Kidney (tissue), 14 donors: ENCODE data around the gene GNG7. TPM values are rescaled to one million over a fixed set of nuclear protein-coding genes. Genes with fewer than 3 reads are reported as not detected.

Experiments used
- DNase-seq, 5 donors: peaks; one replicate each; pipeline ENCODE4 v3.0.0-alpha.2; 2013 to 2020
- FAIRE-seq: peaks from 2 replicates; lab custom pipeline; 2012; peaks lifted over from hg19 to GRCh38; lab: Jason Lieb, UNC
- H3K27ac ChIP-seq, 2 donors: one replicate each; pipeline ENCODE4 v1.7.0; 2013; ENCODE audit warnings: low read depth in 2 of 2, low read length in 2 of 2, inconsistent platforms in 1 of 2
- H3K27me3 ChIP-seq: one replicate; pipeline ENCODE4 v1.7.1; 2013; ENCODE audit warnings: low read length, inconsistent platforms; ENCODE audit not compliant: control insufficient read depth, insufficient read depth
- H3K36me3 ChIP-seq, 3 donors: one replicate each; pipeline versions ENCODE4 v1.7.0 to v1.7.1; 2013; ENCODE audit warnings: low read length in 3 of 3, control low read depth in 1 of 3, inconsistent platforms in 1 of 3; ENCODE audit not compliant: insufficient read depth in 3 of 3, control insufficient read depth in 2 of 3
- H3K4me1 ChIP-seq, 3 donors: one replicate each; pipeline versions ENCODE4 v1.7.0 to v1.7.1; 2013; ENCODE audit warnings: low read length in 3 of 3, inconsistent platforms in 1 of 3, low read depth in 1 of 3; ENCODE audit not compliant: control insufficient read depth in 2 of 3, insufficient read depth in 2 of 3
- H3K4me3 ChIP-seq, 3 donors: one replicate each; pipeline versions ENCODE4 v1.7.0 to v1.8.1; 2013; ENCODE audit warnings: low read length in 3 of 3, control low read depth in 1 of 3, inconsistent platforms in 1 of 3
- H3K9ac ChIP-seq, 3 donors: one replicate each; pipeline versions ENCODE4 v1.7.0 to v1.7.1; 2013; ENCODE audit warnings: low read length in 3 of 3, control low read depth in 1 of 3, inconsistent platforms in 1 of 3
- H3K9me3 ChIP-seq, 3 donors: one replicate each; pipeline versions ENCODE4 v1.7.0 to v1.7.1; 2013; ENCODE audit warnings: low read length in 3 of 3, control low read depth in 1 of 3, inconsistent platforms in 1 of 3; ENCODE audit not compliant: control insufficient read depth in 2 of 3, insufficient read depth in 1 of 3
- intact Hi-C: fragments of 100-400 bp; cut with DNase I; formaldehyde crosslinking; loops from one replicate; pipeline ENCODE4 v1.11.1; 2022
- polyA plus RNA-seq: library from polyadenylated mRNA; stranded (reverse); fragments of 350-450 nt; fragmentation: Illumina TruSeq; extraction: RNeasy Lipid Tissue Mini Kit (QIAGEN cat#74804); gene quantifications from one replicate; pipeline ENCODE4 v1.2.3, GENCODE V29; 2014; ENCODE audit warnings: low read depth, low replicate concordance; ENCODE audit not compliant: insufficient read depth
- total RNA-seq: library from RNA; stranded (reverse); fragmentation: NEBNext Ultra II Directional; extraction: Animal tissue kit (Norgen Biotek cat#: 25700); gene quantifications from one replicate; pipeline ENCODE4 v1.2.1, GENCODE V29; 2021
- TF ChIP-seq, protein P1 (sequence below): IDR thresholded peaks from 3 replicates; pipeline ENCODE4 v1.5.1; 2012; ENCODE audit warnings: mild to moderate bottlenecking, moderate library complexity, borderline replicate concordance; ENCODE audit not compliant: insufficient read depth; ENCODE audit errors: extremely low read depth
- donor health status: control.
- donor health status: control.
- donor health status: control.
- donor health status: control.
- donor health status: control.
- donor health status: DM: yes; HTN: yes; CAD: no.
- donor health status: Normal renal cell carcinoma (clear cell type).

The GNG7 gene
- total and polyA plus RNA-seq, 2 donors from 2014 or later: 9.9 to 13.4 TPM

DNA sequence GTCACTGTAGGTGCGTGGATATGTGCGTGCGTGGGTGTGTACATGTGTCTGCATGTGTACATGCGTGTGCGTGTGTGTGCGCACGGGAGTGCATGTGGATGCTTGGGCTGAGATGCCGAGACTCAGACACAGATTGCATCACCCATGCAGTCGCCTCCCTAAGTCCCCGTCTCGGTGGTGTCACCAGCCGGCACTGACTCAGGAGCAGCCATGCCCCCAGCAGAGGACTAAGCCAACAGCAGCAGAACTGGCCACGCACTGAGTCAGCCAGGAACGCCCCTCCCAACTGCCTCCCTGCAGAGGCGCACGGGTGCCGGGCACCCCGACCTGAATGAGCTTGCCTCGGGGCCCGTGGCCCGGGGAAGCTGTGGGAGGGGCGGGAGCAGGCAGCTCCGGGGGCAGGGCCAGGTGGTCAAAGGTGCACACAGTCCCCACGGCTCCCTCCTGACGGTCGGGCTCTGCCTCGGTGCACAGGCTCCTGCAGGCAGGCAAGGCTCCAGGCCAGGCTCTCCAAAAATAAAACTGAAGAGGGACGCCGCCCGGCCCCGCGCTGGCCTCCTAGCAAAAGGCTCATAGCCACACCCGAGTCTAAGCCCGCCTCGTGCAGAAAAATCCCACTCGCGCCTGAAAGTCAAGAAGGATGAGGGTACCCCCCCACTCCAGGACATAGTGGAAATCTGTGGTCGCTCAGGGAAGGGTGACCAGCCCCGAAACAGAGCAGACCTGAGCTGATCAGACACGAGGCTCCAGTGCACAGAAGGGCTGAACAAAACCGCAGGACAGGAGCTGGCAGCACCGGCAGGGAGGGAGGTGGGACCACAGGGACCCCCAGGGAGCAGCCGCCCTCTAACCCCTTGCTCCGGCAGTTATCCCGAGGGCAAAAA is 177.4 kb downstream of the GNG7 start:
- peaks cover 0 to 13% (median 0%) of the 10 kb centered on the region in 3 donors for H3K4me1 ChIP-seq
- FAIRE-seq: no peak
- H3K4me3 ChIP-seq: peak overlapping the region in 2 of 3 donors; percentile 39 to 45
- H3K9me3 ChIP-seq: no peaks in the 10 kb centered on the region
- DNase-seq: peak in 1 of 5 donors; percentile 52
- H3K27ac ChIP-seq: peak overlapping the region in 1 of 2 donors; percentile 36
- peak overlapping the region in 1 of 3 donors; percentile 40 for H3K9ac ChIP-seq
- H3K27me3 ChIP-seq: no peaks in the 10 kb centered on the region
- TF ChIP-seq, protein P1, sequence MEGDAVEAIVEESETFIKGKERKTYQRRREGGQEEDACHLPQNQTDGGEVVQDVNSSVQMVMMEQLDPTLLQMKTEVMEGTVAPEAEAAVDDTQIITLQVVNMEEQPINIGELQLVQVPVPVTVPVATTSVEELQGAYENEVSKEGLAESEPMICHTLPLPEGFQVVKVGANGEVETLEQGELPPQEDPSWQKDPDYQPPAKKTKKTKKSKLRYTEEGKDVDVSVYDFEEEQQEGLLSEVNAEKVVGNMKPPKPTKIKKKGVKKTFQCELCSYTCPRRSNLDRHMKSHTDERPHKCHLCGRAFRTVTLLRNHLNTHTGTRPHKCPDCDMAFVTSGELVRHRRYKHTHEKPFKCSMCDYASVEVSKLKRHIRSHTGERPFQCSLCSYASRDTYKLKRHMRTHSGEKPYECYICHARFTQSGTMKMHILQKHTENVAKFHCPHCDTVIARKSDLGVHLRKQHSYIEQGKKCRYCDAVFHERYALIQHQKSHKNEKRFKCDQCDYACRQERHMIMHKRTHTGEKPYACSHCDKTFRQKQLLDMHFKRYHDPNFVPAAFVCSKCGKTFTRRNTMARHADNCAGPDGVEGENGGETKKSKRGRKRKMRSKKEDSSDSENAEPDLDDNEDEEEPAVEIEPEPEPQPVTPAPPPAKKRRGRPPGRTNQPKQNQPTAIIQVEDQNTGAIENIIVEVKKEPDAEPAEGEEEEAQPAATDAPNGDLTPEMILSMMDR: no peak
- H3K36me3 ChIP-seq: no peaks in the 10 kb centered on the region
- intact Hi-C loops: no loop called here

DNA sequence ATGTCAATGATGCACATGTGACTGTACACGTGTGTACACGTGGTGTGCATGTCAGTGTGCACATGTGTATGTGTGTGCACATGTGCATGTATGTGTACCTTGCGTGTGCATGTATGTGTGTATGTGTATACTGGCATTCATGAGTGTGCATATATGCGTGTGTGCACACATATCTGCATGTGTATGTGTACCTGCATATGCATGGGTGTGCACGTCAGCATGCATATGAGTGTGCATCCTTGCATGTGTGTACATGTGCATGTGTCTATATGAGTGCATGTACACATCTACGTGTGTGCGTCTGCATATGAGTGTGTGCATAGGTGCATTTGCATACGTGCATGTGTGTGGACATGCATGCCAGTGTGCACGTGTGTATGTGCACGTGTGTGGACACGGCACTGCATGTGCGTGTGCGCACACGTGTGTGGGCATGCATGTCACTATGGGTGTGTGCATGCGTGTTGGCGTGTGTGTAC is 178.1 kb downstream of the GNG7 start:
- no peaks in the 10 kb centered on the region for H3K36me3 ChIP-seq
- peak overlapping the region in 1 of 2 donors; percentile 36 for H3K27ac ChIP-seq
- no peaks in the 10 kb centered on the region for H3K9me3 ChIP-seq
- H3K4me3 ChIP-seq: peak overlapping the region in 2 of 3 donors; percentile 15 to 21
- FAIRE-seq (no peak), DNase-seq (peak in 1 of 5 donors; percentile 28)
- peaks cover 0 to 13% (median 0%) of the 10 kb centered on the region in 3 donors for H3K4me1 ChIP-seq
- no peak overlapping the region for H3K9ac ChIP-seq
- TF ChIP-seq, protein P1: no peak
- intact Hi-C loops: no loop called here
- H3K27me3 ChIP-seq: no peaks in the 10 kb centered on the region

DNA sequence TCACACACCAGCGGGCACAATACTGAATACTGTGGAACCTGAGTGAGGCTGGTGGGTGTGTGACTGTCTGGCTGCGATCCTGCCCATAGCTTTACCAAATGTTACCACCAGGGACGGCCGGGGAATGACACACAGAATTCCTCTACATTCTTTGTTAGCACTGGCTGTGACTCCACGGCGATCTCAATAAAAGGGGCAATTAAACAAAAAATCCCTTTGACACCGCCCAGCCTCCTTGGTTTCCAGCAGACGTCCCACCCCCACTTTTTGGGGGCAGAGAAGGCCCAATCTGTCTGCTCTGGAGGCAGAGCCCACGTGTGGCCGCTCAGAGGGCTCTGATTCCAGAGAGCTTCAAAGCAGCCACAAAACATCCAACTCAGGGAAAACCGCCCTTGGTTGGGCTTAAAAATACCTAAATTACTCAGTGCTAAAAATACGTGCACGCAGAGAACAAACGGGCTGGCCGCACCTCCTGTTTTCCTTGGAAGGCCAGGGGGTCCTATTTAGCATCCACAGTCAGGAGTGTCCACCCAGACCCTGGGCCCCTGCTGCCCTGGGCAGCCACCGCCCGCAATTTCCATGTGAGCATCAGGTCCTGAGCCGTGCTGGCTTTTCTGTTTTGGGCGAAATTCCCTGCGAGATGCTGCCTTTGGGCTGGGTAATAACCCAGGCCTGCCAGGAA is 178.7 kb downstream of the GNG7 start:
- no peaks in the 10 kb centered on the region for H3K36me3 ChIP-seq
- no peak for FAIRE-seq
- H3K4me3 ChIP-seq: no peak overlapping the region
- peak in 2 of 5 donors; percentile 41 to 64 for DNase-seq
- H3K9ac ChIP-seq: no peak overlapping the region
- no peaks in the 10 kb centered on the region for H3K27me3 ChIP-seq
- TF ChIP-seq, protein P1: no peak
- intact Hi-C loops: no loop called here
- no peaks in the 10 kb centered on the region for H3K9me3 ChIP-seq
- H3K27ac ChIP-seq: no peak overlapping the region
- H3K4me1 ChIP-seq: peaks cover 0 to 13% (median 0%) of the 10 kb centered on the region in 3 donors
